ENCODE measurements around the gene TK1. TPM values are rescaled to one million over a fixed set of nuclear protein-coding genes. Genes with fewer than 3 reads are reported as not detected.
A peak's percentile ranks its signal among the peaks of the same experiment; 100 is the strongest.

The TK1 gene
- total RNA-seq, 1 experiment from 2014 or later: 340 TPM

GRCh38 chr17:78183916-78184315 lies 2.9 kb downstream of the TK1 start:
- no TSS peak for BruUV-seq (replicated peaks)
- H3K27ac ChIP-seq (ENCODE audit: low read length): no peak overlapping the region
- POLR2A ChIA-PET (ENCODE audit: unreplicated experiment): no interaction called here
- no peak overlapping the region for H3K9ac ChIP-seq (ENCODE audit: low read length)
- H3K4me1 ChIP-seq (ENCODE audit: insufficient read depth, low read length): peaks cover 24% of the 10 kb centered on the region
- H3K36me3 ChIP-seq (ENCODE audit: low read depth, low read length): peaks cover 30% of the 10 kb centered on the region
- peak overlapping the region; percentile 77; the same call in 1 of the 2 replicates for H3K4me3 ChIP-seq (ENCODE audit: low read length)
- H3K9me2 ChIP-seq (replicated peaks; ENCODE audit: low read length): no peaks in the 10 kb centered on the region
- TF ChIP-seq EZH2 (IDR thresholded peaks at IDR 0.05; ENCODE audit: low read length, unreplicated experiment): no peak
- no peak for TF ChIP-seq CTCF (conservative IDR thresholded peaks at IDR 0.05; ENCODE audit: low read depth, low read length)
- no peak for TF ChIP-seq EZH2phosphoT487 (IDR thresholded peaks at IDR 0.05; ENCODE audit: borderline replicate concordance, low read length)
- H3K9me3 ChIP-seq (ENCODE audit: low read length): no peaks in the 10 kb centered on the region
- intact Hi-C loops (cut with micrococcal nuclease): no loop called here
- H3K79me2 ChIP-seq (ENCODE audit: low read length): peaks cover 65% of the 10 kb centered on the region
- H3K4me2 ChIP-seq (ENCODE audit: low read length): peak overlapping the region; percentile 99
- no peaks in the 10 kb centered on the region for H3F3A ChIP-seq (ENCODE audit: low read length, unreplicated experiment)
- no peaks in the 10 kb centered on the region for H3K27me3 ChIP-seq (ENCODE audit: low read length)
- DNase-seq: no peak
- peaks cover 13% of the 10 kb centered on the region; the same call in 1 of the 2 replicates for H4K20me1 ChIP-seq (ENCODE audit: low read length)
- no peak overlapping the region for H2AFZ ChIP-seq (ENCODE audit: low read length)
- ATAC-seq: no peak
- CTCF ChIA-PET: no interaction called here

GRCh38 chr17:78182504-78182903 lies 4.3 kb downstream of the TK1 start:
- ATAC-seq (no peak), DNase-seq (no peak)
- CTCF ChIA-PET: no interaction called here
- POLR2A ChIA-PET (ENCODE audit: unreplicated experiment): no interaction called here
- Histone ChIP-seq H3K36me3 (ENCODE audit: low read depth, low read length) (peaks cover 33% of the 10 kb centered on the region), H3K9ac (ENCODE audit: low read length) (no peak overlapping the region), H3K4me2 (ENCODE audit: low read length) (no peak overlapping the region), H2AFZ (ENCODE audit: low read length) (no peak overlapping the region), H3F3A (ENCODE audit: low read length, unreplicated experiment) (no peaks in the 10 kb centered on the region), H3K4me3 (ENCODE audit: low read length) (no peak overlapping the region), H3K27me3 (ENCODE audit: low read length) (no peaks in the 10 kb centered on the region), H3K79me2 (ENCODE audit: low read length) (peaks cover 51% of the 10 kb centered on the region), H3K27ac (ENCODE audit: low read length) (no peak overlapping the region), H3K4me1 (ENCODE audit: insufficient read depth, low read length) (peaks cover 17% of the 10 kb centered on the region), H4K20me1 (ENCODE audit: low read length) (peaks cover 13% of the 10 kb centered on the region; the same call in 1 of the 2 replicates), H3K9me2 (replicated peaks; ENCODE audit: low read length) (no peaks in the 10 kb centered on the region), H3K9me3 (ENCODE audit: low read length) (no peaks in the 10 kb centered on the region)
- intact Hi-C loops (cut with micrococcal nuclease): no loop called here
- TF ChIP-seq EZH2phosphoT487 (IDR thresholded peaks at IDR 0.05; ENCODE audit: borderline replicate concordance, low read length): no peak
- TF ChIP-seq CTCF (conservative IDR thresholded peaks at IDR 0.05; ENCODE audit: low read depth, low read length): no peak
- TF ChIP-seq EZH2 (IDR thresholded peaks at IDR 0.05; ENCODE audit: low read length, unreplicated experiment): no peak
- no TSS peak for BruUV-seq (replicated peaks)

- no TSS peak for BruUV-seq (replicated peaks)
- intact Hi-C loops (cut with micrococcal nuclease): no loop called here
These were observed 6.3 kb downstream of the TK1 start for GRCh38 chr17:78180508-78180907.

More at GRCh38 chr17:78180508-78180907, 6.3 kb downstream of the TK1 start:
- no peaks in the 10 kb centered on the region for H3K27me3 ChIP-seq (ENCODE audit: low read length)
- peaks cover 8% of the 10 kb centered on the region for H3K4me1 ChIP-seq (ENCODE audit: insufficient read depth, low read length)
- H2AFZ ChIP-seq (ENCODE audit: low read length): no peak overlapping the region
- H3F3A ChIP-seq (ENCODE audit: low read length, unreplicated experiment): peaks cover 5% of the 10 kb centered on the region
- ChIA-PET POLR2A (ENCODE audit: unreplicated experiment) (no interaction called here), CTCF (no interaction called here)
- ATAC-seq (no peak), DNase-seq (no peak)
- no peaks in the 10 kb centered on the region for H3K9me2 ChIP-seq (replicated peaks; ENCODE audit: low read length)
- H3K27ac ChIP-seq (ENCODE audit: low read length): no peak overlapping the region
- peaks cover 41% of the 10 kb centered on the region for H3K36me3 ChIP-seq (ENCODE audit: low read depth, low read length)
- no peak overlapping the region for H3K4me2 ChIP-seq (ENCODE audit: low read length)
- peaks cover 5% of the 10 kb centered on the region; the same call in 1 of the 2 replicates for H4K20me1 ChIP-seq (ENCODE audit: low read length)
- no peak overlapping the region for H3K9ac ChIP-seq (ENCODE audit: low read length)
- no peak for TF ChIP-seq EZH2 (IDR thresholded peaks at IDR 0.05; ENCODE audit: low read length, unreplicated experiment)
- TF ChIP-seq EZH2phosphoT487 (IDR thresholded peaks at IDR 0.05; ENCODE audit: borderline replicate concordance, low read length): no peak
- TF ChIP-seq CTCF (conservative IDR thresholded peaks at IDR 0.05; ENCODE audit: low read depth, low read length): no peak
- H3K4me3 ChIP-seq (ENCODE audit: low read length): no peak overlapping the region
- peaks cover 36% of the 10 kb centered on the region for H3K79me2 ChIP-seq (ENCODE audit: low read length)
- H3K9me3 ChIP-seq (ENCODE audit: low read length): no peaks in the 10 kb centered on the region

All from PC-3 (cell line).